Gastrocnemius medialis (tissue), 4 donors: ENCODE data around the gene PLD5. TPM values are rescaled to one million over a fixed set of nuclear protein-coding genes. Genes with fewer than 3 reads are reported as not detected.

Experiments
- ATAC-seq, 2 donors: fragments of 150-250 bp; one replicate each; pipeline ENCODE4 v1.9.1; 2016
- DNase-seq, 2 donors: peaks; one replicate each; pipeline ENCODE4 v3.0.0-alpha.2; 2019
- H3K27ac ChIP-seq, 4 donors: fragments of 200-600 bp; sonication (generic); 1 replicate in 1 of 4; 2 replicates in 3 of 4; pipeline ENCODE4 v1.5.1; 2016 to 2018; ENCODE audit warnings: mild to moderate bottlenecking in 2 of 4, moderate library complexity in 1 of 4
- H3K27me3 ChIP-seq, 3 donors: fragments of 200-600 bp; sonication (generic) in 2 of 3; 1 replicate in 1 of 3; 2 replicates in 2 of 3; pipeline versions ENCODE4 v1.5.1 to v1.6.0; 2016 to 2019; ENCODE audit warnings: mild to moderate bottlenecking in 1 of 3, moderate library complexity in 1 of 3
- H3K36me3 ChIP-seq, 2 donors: fragments of 200-600 bp; sonication (generic) in 1 of 2; one replicate each; pipeline ENCODE4 v1.5.1; 2017 to 2018
- H3K4me1 ChIP-seq, 2 donors: fragments of 200-600 bp; sonication (generic) in 1 of 2; one replicate each; pipeline ENCODE4 v1.5.1; 2016 to 2017; ENCODE audit warnings: mild to moderate bottlenecking in 2 of 2
- H3K4me3 ChIP-seq, 4 donors: fragments of 200-600 bp; sonication (generic) in 3 of 4; 1 replicate in 1 of 4; 2 replicates in 3 of 4; pipeline ENCODE4 v1.5.1; 2016 to 2019; ENCODE audit warnings: mild to moderate bottlenecking in 2 of 4
- H3K9me3 ChIP-seq, 3 donors: fragments of 200-600 bp; sonication (generic) in 2 of 3; 1 replicate in 1 of 3; 2 replicates in 2 of 3; pipeline ENCODE4 v1.5.1; 2016 to 2019
- POLR2A ChIP-seq, 2 donors: fragments of 450-650 bp; IDR thresholded peaks; one replicate each; pipeline ENCODE4 v1.6.1; 2017; ENCODE audit warnings: antibody characterized with exemption in 2 of 2, mild to moderate bottlenecking in 2 of 2, moderate library complexity in 2 of 2
- in situ Hi-C, 4 donors: fragments of 200-750 bp; cut with MboI; loops; one replicate each; pipeline versions ENCODE4 v1.15.0 to v1.8.0; 2017; ENCODE audit warnings: low sequenced_read_pairs in 4 of 4
- intact Hi-C: fragments of 100-400 bp; cut with DNase I; formaldehyde crosslinking; loops from one replicate; pipeline ENCODE4 v1.15.1; 2023; ENCODE audit warnings: low total_unique reads
- total RNA-seq, 4 donors: library from RNA; depleted of rRNA; stranded (reverse); fragments of >200 nt; gene quantifications; one replicate each; pipeline versions ENCODE4 v1.1.0 to v1.2.3, GENCODE V29; 2016
- TF ChIP-seq, protein P1 (sequence below), 5 experiments: fragments of 450-650 bp in 3 of 5; fragments of 200-600 bp in 2 of 5; sonication (generic) in 2 of 5; IDR thresholded peaks in 4 of 5; conservative IDR thresholded peaks in 1 of 5; 1 replicate in 4 of 5; 2 replicates in 1 of 5; pipeline ENCODE4 v1.5.1; 2016 to 2019; ENCODE audit warnings: antibody characterized with exemption in 5 of 5, mild to moderate bottlenecking in 3 of 5, moderate library complexity in 3 of 5

The PLD5 gene
- total RNA-seq, 4 donors from 2014 or later = 0.04 TPM; not detected in 3

DNA sequence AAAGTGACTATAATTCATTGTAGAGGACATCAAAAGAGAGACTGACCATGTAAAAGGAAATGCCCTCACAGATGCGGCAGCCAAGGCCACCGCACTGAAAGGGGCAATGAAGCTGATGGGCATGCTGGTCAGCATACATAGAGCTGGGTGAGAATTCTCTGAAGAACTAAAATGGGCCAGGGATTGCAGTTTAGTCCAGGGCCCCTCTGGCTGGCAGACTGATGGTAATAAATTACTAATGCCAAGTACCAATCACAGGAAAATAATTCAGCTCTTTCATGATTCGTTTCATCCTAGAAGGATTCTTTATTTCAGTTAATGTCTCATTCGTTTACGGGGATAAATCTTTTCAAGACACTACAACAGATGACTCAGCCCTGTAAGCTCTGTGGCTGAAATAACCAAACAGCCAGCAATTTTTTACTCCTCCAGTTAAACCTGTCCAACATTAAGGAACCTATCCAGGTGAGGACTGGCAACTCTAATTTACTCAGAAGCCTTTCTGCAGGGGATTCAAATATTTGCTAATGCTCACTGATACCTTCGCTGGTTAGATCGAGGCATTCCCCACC is 468.7 kb downstream of the PLD5 start:
- no peak for DNase-seq
- ATAC-seq = no peak
- Histone ChIP-seq H3K4me3 (no peak overlapping the region), H3K27ac (no peak overlapping the region), H3K36me3 (no peaks in the 10 kb centered on the region), H3K4me1 (no peaks in the 10 kb centered on the region), H3K27me3 (no peaks in the 10 kb centered on the region), H3K9me3 (no peaks in the 10 kb centered on the region)
- intact Hi-C loops (no loop called here), in situ Hi-C loops (no loop called here)
- TF ChIP-seq, protein P1, sequence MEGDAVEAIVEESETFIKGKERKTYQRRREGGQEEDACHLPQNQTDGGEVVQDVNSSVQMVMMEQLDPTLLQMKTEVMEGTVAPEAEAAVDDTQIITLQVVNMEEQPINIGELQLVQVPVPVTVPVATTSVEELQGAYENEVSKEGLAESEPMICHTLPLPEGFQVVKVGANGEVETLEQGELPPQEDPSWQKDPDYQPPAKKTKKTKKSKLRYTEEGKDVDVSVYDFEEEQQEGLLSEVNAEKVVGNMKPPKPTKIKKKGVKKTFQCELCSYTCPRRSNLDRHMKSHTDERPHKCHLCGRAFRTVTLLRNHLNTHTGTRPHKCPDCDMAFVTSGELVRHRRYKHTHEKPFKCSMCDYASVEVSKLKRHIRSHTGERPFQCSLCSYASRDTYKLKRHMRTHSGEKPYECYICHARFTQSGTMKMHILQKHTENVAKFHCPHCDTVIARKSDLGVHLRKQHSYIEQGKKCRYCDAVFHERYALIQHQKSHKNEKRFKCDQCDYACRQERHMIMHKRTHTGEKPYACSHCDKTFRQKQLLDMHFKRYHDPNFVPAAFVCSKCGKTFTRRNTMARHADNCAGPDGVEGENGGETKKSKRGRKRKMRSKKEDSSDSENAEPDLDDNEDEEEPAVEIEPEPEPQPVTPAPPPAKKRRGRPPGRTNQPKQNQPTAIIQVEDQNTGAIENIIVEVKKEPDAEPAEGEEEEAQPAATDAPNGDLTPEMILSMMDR (IDR thresholded peaks at IDR 0.05 in 4 of 5, conservative IDR thresholded peaks at IDR 0.05 in 1 of 5) = no peak

DNA sequence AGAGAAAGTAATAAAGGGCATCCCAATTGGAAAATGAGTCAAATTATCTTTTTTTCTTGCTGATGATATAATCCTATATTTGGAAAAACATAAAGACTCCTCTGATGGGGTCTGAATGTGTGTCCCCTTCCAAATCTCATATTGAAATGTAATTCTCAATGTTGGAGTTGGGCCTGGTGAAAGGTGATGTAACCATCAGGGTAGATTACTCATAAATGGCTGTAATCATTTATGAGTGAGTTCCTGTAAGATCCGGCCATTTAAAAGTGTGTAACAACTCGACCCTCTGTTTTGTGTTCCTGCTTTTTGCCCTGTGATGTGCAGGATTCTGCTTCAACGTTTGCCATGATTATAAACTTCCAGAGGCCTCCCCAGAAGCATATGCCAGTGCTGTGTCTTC is 481.3 kb downstream of the PLD5 start:
- H3K4me3 ChIP-seq = no peak overlapping the region
- intact Hi-C loops (no loop called here), in situ Hi-C loops (no loop called here)
- H3K27ac ChIP-seq = no peak overlapping the region
- no peak for TF ChIP-seq POLR2A (IDR thresholded peaks at IDR 0.05)
- TF ChIP-seq, protein P1 (IDR thresholded peaks at IDR 0.05 in 4 of 5, conservative IDR thresholded peaks at IDR 0.05 in 1 of 5) = no peak
- H3K27me3 ChIP-seq = no peaks in the 10 kb centered on the region
- no peaks in the 10 kb centered on the region for H3K36me3 ChIP-seq
- ATAC-seq (no peak), DNase-seq (no peak)
- H3K9me3 ChIP-seq = no peaks in the 10 kb centered on the region
- no peaks in the 10 kb centered on the region for H3K4me1 ChIP-seq

DNA sequence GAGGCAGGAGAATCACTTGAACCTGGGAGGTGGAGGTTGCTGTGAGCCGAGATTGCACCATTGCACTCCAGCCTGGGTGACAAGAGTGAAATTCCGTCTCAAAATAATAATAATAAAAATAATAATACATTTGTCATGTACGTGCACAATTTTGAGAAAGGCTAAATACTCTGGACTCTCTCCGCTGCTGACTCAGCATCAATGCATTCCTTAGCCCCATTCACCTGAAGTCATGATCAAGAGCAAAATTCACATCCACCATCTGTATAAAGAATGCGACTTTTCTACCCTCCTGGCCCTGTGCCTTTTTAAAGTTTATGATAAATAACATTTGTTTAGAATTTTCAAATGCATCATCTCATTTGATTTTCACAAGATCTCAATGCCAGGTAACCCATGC is 490.1 kb downstream of the PLD5 start:
- DNase-seq = no peak
- Histone ChIP-seq H3K4me1 (no peaks in the 10 kb centered on the region), H3K9me3 (no peaks in the 10 kb centered on the region), H3K36me3 (no peaks in the 10 kb centered on the region), H3K27me3 (no peaks in the 10 kb centered on the region), H3K4me3 (no peak overlapping the region), H3K27ac (no peak overlapping the region)
- in situ Hi-C loops (no loop called here), intact Hi-C loops (no loop called here)
- ATAC-seq = no peak
- TF ChIP-seq POLR2A (IDR thresholded peaks at IDR 0.05) = no peak
- TF ChIP-seq, protein P1 (IDR thresholded peaks at IDR 0.05 in 4 of 5, conservative IDR thresholded peaks at IDR 0.05 in 1 of 5) = no peak

DNA sequence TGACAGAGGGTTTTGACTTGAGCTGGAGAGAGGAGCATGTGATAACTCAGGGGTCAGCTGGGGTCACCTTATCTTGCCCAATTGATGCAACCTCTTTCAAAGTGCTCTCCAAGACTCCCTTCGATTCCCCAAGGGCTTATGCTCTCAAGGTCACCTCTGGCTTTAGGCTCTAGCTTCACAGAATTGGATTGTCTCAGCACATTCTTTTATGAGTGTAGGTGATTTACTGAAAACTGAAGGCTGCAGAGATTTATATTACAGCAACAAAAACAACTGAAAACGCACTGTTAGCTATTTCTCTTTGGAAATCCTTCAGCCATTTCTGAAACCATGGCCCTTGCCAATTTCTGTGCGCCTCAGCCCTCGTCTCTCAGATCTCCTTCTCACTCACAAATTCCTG is 491.1 kb downstream of the PLD5 start:
- Histone ChIP-seq H3K9me3 (no peaks in the 10 kb centered on the region), H3K36me3 (no peaks in the 10 kb centered on the region), H3K4me3 (no peak overlapping the region), H3K4me1 (no peaks in the 10 kb centered on the region), H3K27me3 (no peaks in the 10 kb centered on the region), H3K27ac (no peak overlapping the region)
- in situ Hi-C loops = no loop called here
- DNase-seq (no peak), ATAC-seq (no peak)
- intact Hi-C loops = no loop called here
- TF ChIP-seq, protein P1 (IDR thresholded peaks at IDR 0.05 in 4 of 5, conservative IDR thresholded peaks at IDR 0.05 in 1 of 5) = no peak
- TF ChIP-seq POLR2A (IDR thresholded peaks at IDR 0.05) = no peak
